Immature natural killer cell (primary cell): ENCODE results near the gene AP2M1. TPM values are rescaled to one million over a fixed set of nuclear protein-coding genes. Genes with fewer than 3 reads are reported as not detected.
A peak's percentile ranks its signal among the peaks of the same experiment; 100 is the strongest.

Source experiments
- DNase-seq, 3 donors: peaks; one replicate each; pipeline ENCODE4 v3.0.0; 2022; ENCODE audit warnings: mixed read lengths in 1 of 3
- H3K27ac Mint-ChIP-seq, 6 donors: one replicate each; pipeline ENCODE4 v1.8.0; 2020; ENCODE audit warnings: mixed read lengths in 6 of 6, mild to moderate bottlenecking in 5 of 6, inconsistent platforms in 4 of 6, moderate library complexity in 3 of 6
- H3K27me3 Mint-ChIP-seq, 3 donors: one replicate each; pipeline ENCODE4 v1.8.0; 2020 to 2021; ENCODE audit warnings: low read depth in 3 of 3, mild to moderate bottlenecking in 3 of 3, mixed read lengths in 3 of 3, moderate library complexity in 3 of 3, inconsistent platforms in 1 of 3
- H3K36me3 Mint-ChIP-seq, 3 donors: one replicate each; pipeline ENCODE4 v1.8.0; 2020; ENCODE audit warnings: mixed read lengths in 3 of 3, inconsistent platforms in 2 of 3, mild to moderate bottlenecking in 2 of 3
- H3K4me1 Mint-ChIP-seq, 2 donors: one replicate each; pipeline ENCODE4 v1.8.0; 2020; ENCODE audit warnings: inconsistent platforms in 2 of 2, mild to moderate bottlenecking in 2 of 2, mixed read lengths in 2 of 2, moderate library complexity in 1 of 2
- H3K4me3 Mint-ChIP-seq, 5 donors: one replicate each; pipeline ENCODE4 v1.8.0; 2020; ENCODE audit warnings: mild to moderate bottlenecking in 5 of 5, mixed read lengths in 5 of 5, inconsistent platforms in 3 of 5, moderate library complexity in 3 of 5
- H3K9me3 Mint-ChIP-seq, 6 donors: one replicate each; pipeline ENCODE4 v1.8.0; 2020; ENCODE audit warnings: mild to moderate bottlenecking in 6 of 6, mixed read lengths in 6 of 6, inconsistent platforms in 4 of 6, moderate library complexity in 3 of 6
- polyA plus RNA-seq, 3 donors: library from polyadenylated mRNA; unstranded; fragments of 300-500 nt; fragmentation: Illumina TruSeq; gene quantifications; one replicate each; pipeline ENCODE4 v1.2.3, GENCODE V29; 2021

The AP2M1 gene
- polyA plus RNA-seq, 3 donors from 2014 or later = 270 to 364 (median 329) TPM

DNA sequence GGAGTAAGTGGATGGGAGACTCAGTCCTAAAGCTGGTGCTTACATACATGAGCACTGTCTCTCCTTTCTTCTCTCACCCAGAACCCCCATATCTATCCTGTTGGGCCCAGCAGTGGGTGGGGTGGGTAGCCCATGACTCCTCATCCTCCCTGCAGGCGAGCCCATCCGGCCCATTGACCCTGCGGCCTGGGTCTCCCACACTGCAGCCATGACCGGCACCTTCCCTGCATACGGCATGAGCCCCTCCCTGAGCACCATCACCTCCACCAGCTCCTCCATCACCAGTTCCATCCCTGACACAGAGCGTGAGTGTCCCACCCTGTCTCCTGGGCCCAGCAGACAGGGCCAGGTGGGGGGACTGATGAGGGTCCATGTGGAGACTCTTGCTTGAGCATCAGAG is 8.0 kb upstream of the AP2M1 start:
- H3K27ac Mint-ChIP-seq = no peak overlapping the region

DNA sequence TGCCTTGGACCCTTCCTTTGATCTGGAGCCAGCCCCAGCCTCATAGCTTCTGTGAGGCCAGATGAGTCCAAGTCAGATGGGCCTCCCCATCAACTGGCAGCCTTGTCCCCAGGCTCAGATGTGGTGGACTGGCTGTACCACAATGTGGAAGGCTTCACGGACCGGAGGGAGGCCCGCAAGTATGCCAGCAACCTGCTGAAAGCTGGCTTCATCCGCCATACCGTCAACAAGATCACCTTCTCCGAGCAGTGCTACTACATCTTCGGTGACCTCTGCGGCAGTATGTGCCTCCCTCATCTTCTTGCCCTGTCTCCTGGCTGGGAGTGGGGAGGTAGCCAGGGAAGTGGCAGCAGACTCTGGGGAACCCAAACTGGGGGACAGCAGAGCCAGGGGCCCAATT is 6.9 kb upstream of the AP2M1 start:
- DNase-seq = no peak
- H3K4me3 Mint-ChIP-seq = no peak overlapping the region
- H3K27ac Mint-ChIP-seq = no peak overlapping the region
- H3K27me3 Mint-ChIP-seq = no peaks in the 10 kb centered on the region
- H3K4me1 Mint-ChIP-seq = peaks cover 0 to 9% of the 10 kb centered on the region in 2 donors
- H3K36me3 Mint-ChIP-seq = peaks cover 0 to 16% (median 16%) of the 10 kb centered on the region in 3 donors
- no peaks in the 10 kb centered on the region for H3K9me3 Mint-ChIP-seq

More for the DNA sequence above, 8.0 kb upstream of the AP2M1 start:
- H3K4me1 Mint-ChIP-seq = peaks cover 2 to 10% of the 10 kb centered on the region in 2 donors
- H3K27me3 Mint-ChIP-seq = no peaks in the 10 kb centered on the region
- no peak for DNase-seq
- H3K36me3 Mint-ChIP-seq = peaks cover 0 to 18% (median 16%) of the 10 kb centered on the region in 3 donors
- no peaks in the 10 kb centered on the region for H3K9me3 Mint-ChIP-seq
- no peak overlapping the region for H3K4me3 Mint-ChIP-seq

DNA sequence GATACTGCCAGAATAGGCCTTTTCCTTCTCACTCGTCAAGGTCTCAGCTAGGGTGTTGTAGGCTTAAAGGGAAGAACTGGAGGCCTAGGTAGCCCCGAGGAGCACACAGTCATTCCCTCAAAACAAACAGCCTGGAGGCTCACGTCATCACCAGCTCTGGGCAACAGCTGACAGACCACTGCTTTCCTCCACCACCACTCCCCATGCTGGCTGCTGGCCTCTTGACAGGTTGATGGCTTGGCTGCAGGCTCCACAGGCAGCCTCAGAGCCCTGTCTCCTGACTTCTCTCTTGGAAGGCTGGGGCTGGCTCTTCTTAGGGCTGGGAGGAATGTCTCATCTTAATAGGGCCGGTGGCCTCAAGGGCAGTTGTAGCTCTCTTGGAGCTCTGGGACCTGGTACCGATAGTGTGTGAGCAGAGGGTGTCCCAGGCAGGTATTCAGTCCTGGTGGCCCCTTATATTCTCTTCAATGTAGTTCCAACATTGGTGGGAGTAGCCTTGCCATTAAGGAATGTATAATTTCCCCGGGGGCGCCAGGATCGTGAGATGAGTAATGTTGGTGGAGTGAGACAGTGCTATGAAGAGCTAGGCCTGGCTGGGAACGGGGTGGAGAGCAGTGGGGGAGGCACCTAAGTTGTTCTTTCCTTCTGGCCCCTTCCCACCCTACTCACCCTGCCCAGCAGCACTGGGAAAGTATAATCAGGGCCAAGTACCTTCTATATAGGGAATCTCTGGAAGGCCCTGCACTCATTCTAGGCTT is 6.1 kb upstream of the AP2M1 start:
- DNase-seq = no peak
- Mint-ChIP-seq H3K27ac (no peak overlapping the region), H3K4me1 (peaks cover 0 to 11% of the 10 kb centered on the region in 2 donors), H3K4me3 (no peak overlapping the region), H3K36me3 (peaks cover 0 to 19% (median 12%) of the 10 kb centered on the region in 3 donors), H3K9me3 (no peaks in the 10 kb centered on the region), H3K27me3 (no peaks in the 10 kb centered on the region)

DNA sequence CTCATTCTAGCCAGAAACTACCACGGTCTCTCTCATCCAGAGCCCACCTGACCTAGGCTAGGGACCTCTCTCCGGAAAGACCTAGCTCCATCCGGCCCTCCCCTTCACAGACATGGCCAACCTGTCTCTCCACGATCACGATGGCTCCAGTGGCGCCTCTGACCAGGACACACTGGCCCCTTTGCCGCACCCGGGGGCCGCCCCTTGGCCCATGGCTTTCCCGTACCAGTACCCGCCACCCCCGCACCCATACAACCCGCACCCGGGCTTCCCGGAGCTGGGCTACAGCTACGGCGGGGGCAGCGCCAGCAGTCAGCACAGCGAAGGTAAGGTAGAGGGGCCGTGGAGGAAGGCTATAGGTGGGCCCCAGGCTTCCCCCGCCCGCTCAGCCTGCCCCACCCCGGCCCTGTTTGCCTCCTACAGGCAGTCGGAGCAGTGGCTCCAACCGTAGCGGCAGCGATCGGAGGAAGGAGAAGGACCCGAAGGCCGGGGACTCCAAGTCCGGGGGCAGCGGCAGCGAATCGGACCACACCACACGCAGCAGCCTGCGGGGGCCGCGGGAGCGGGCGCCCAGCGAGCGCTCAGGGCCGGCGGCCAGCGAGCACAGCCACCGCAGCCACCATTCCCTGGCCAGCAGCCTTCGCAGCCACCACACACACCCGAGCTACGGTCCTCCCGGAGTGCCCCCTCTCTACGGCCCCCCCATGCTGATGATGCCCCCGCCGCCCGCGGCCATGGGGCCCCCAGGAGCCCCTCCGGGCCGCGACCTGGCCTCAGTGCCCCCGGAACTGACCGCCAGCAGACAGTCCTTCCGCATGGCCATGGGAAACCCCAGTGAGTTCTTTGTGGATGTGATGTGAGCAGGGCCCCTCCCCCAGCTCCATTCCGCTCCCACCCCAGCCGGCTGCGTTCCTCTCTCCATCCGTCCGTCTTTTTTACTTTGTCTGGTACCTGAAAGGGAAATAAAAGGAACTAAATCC is 4.5 kb upstream of the AP2M1 start:
- Mint-ChIP-seq H3K4me1 (peaks cover 7 to 13% of the 10 kb centered on the region in 2 donors), H3K9me3 (no peaks in the 10 kb centered on the region), H3K36me3 (peaks cover 0 to 14% (median 7%) of the 10 kb centered on the region in 3 donors), H3K4me3 (no peak overlapping the region), H3K27me3 (peaks cover 0 to 5% (median 4%) of the 10 kb centered on the region in 3 donors), H3K27ac (no peak overlapping the region)
- DNase-seq = no peak

DNA sequence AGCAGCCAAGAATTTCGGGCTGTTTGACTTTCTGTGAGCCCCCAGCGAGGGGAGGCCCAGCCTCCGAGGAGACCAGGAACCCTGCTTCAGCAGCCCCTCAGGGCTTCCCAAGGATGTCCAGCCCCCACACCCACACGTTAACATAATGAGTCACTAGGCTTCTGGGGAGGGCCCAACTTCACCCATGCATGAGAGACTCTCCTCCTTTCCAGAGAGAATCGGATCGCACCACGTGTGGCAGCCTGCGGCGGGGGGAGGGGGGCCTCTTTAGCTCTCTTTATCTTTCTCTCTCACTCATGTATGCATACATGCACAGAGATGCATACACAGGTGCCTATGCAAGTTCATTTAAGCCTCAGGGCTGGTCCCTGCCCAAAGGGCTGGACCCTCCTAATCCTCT is 3.1 kb upstream of the AP2M1 start:
- no peaks in the 10 kb centered on the region for H3K9me3 Mint-ChIP-seq
- H3K4me1 Mint-ChIP-seq = peaks cover 21 to 26% of the 10 kb centered on the region in 2 donors
- H3K4me3 Mint-ChIP-seq = no peak overlapping the region
- peaks cover 0 to 14% (median 7%) of the 10 kb centered on the region in 3 donors for H3K36me3 Mint-ChIP-seq
- no peak overlapping the region for H3K27ac Mint-ChIP-seq
- no peak for DNase-seq
- H3K27me3 Mint-ChIP-seq = peaks cover 0 to 6% (median 5%) of the 10 kb centered on the region in 3 donors

DNA sequence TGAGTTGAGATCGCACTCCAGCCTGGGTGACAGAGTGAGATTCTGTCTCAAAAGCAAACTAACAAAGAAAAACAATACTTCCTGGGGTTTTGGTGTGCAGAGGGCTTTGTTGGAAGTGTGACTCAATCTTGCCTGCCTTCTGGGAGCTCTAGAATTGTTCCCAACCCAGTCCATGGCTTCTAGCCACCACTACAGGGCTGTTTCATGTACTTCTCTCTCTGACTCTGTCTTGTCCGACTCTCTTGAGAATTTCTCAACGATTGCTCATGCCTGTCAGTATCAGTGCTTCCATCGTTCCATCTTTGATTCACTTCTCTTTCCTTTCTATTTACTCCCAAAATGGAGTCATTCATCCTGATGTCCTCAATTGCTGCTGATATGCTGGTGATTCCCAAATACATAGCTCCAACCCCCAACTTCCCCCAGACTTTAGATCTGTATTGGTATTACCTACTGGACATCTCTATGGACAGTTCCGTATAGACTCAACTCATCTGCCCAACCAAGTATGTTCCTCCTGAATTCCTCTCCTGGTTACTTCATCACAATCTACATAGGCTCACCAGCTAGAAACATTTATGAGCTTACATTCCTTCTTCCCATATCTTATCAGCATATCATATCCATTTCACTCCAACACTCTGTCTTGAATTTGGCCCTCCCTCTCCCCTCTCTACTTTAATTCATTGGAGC is 1.8 kb upstream of the AP2M1 start:
- H3K27me3 Mint-ChIP-seq = peaks cover 0 to 6% (median 5%) of the 10 kb centered on the region in 3 donors
- DNase-seq = no peak
- peak overlapping the region in 2 of 6 donors; percentile 13 to 37 for H3K27ac Mint-ChIP-seq
- no peaks in the 10 kb centered on the region for H3K9me3 Mint-ChIP-seq
- peaks cover 0 to 14% (median 7%) of the 10 kb centered on the region in 3 donors for H3K36me3 Mint-ChIP-seq
- H3K4me1 Mint-ChIP-seq = peaks cover 30 to 38% of the 10 kb centered on the region in 2 donors
- H3K4me3 Mint-ChIP-seq = no peak overlapping the region

DNA sequence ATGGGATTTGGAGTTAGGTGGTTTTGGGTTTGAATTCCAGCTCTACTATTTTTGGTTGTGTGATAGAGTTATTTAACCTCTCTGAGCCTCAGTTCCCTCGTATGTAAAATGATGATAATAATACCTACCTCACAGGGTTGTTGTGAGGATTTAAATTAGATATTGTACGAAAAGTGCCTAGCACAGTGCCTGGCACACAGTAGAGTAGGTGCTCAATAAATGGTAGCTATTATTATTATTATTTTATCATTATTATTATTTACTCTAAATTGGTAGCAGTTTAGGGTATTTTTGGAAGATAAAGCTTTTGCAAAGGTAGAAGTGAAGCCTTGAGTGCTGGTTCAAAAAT is 1.3 kb upstream of the AP2M1 start:
- H3K27me3 Mint-ChIP-seq = peaks cover 0 to 6% (median 5%) of the 10 kb centered on the region in 3 donors
- H3K36me3 Mint-ChIP-seq = peaks cover 0 to 18% (median 7%) of the 10 kb centered on the region in 3 donors
- no peak for DNase-seq
- no peak overlapping the region for H3K4me3 Mint-ChIP-seq
- peaks cover 34 to 43% of the 10 kb centered on the region in 2 donors for H3K4me1 Mint-ChIP-seq
- H3K27ac Mint-ChIP-seq = no peak overlapping the region
- H3K9me3 Mint-ChIP-seq = no peaks in the 10 kb centered on the region

DNA sequence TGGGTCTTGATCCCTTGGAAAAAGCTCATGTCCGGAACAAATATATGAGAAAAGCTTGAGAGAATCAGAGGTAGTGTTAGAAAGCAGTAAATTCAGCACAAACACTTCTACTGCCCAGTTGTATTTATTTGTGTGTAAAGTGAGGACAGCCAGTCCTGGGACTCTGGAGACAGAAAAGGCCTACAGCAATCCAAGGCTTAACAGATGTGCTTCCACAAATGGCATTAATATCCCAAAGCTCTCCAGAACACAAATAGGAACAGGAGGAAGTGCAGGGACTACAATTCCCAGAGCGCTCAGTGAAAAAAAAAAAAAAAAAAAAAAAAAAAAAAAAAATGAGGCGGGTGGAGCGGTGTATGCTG is 390 bp upstream of the AP2M1 start:
- Mint-ChIP-seq H3K4me1 (peaks cover 37 to 53% of the 10 kb centered on the region in 2 donors), H3K36me3 (peaks cover 0 to 17% (median 7%) of the 10 kb centered on the region in 3 donors), H3K27ac (peak overlapping the region; percentile 55 to 89 (median 79)), H3K4me3 (peak overlapping the region; percentile 89 to 95 (median 90)), H3K27me3 (peaks cover 0 to 6% (median 5%) of the 10 kb centered on the region in 3 donors), H3K9me3 (no peaks in the 10 kb centered on the region)
- DNase-seq = no peak

DNA sequence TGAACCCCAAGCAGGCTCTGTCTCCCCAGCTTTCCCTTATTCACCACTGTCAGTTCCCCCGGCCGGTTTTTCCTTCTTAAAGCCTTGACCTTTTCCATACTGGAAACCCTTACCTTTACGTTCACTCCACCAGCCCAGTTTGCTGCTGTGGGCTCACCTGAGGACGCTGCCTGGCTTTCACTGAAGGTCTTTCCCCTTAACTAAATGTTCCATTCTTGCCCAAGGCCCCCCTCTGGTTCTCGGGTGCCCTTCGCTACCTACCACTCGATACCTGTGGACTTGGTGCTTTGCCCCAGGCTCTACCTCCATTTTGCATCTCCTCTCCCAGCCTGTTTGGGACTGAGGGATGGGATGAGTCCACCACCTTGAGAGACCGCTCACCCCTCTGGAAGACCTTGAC is 851 bp downstream of the AP2M1 start:
- Mint-ChIP-seq H3K4me1 (peaks cover 37 to 53% of the 10 kb centered on the region in 2 donors), H3K9me3 (no peaks in the 10 kb centered on the region), H3K4me3 (peak overlapping the region; percentile 90 to 95 (median 92)), H3K27me3 (peaks cover 0 to 6% (median 5%) of the 10 kb centered on the region in 3 donors), H3K27ac (peak overlapping the region; percentile 50 to 91 (median 79)), H3K36me3 (peaks cover 0 to 26% (median 7%) of the 10 kb centered on the region in 3 donors)
- DNase-seq = no peak

DNA sequence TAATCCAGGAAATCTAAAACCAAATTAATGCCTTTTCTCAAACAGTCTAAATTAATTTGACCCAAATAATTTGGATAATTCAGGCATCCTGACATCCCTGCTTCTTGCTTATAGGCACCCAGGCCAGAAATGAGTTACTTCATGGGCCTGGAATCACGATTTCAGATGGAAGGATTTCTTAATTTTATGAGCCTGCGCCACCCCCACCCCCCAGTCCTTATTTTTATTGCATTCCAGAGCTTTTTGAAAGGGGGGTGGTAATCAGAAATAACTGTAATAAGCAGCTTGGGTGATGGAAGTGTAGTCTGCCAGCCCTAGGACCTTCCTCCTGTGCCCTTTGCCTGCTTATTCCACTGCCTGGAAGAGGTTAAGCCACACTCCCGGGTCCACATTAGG is 1.3 kb downstream of the AP2M1 start:
- DNase-seq = no peak
- peak overlapping the region; percentile 90 to 95 (median 92) for H3K4me3 Mint-ChIP-seq
- peaks cover 0 to 6% (median 5%) of the 10 kb centered on the region in 3 donors for H3K27me3 Mint-ChIP-seq
- H3K36me3 Mint-ChIP-seq = peaks cover 3 to 29% (median 5%) of the 10 kb centered on the region in 3 donors
- peak overlapping the region in 5 of 6 donors; percentile 50 to 91 (median 83) for H3K27ac Mint-ChIP-seq
- no peaks in the 10 kb centered on the region for H3K9me3 Mint-ChIP-seq
- H3K4me1 Mint-ChIP-seq = peaks cover 37 to 53% of the 10 kb centered on the region in 2 donors

DNA sequence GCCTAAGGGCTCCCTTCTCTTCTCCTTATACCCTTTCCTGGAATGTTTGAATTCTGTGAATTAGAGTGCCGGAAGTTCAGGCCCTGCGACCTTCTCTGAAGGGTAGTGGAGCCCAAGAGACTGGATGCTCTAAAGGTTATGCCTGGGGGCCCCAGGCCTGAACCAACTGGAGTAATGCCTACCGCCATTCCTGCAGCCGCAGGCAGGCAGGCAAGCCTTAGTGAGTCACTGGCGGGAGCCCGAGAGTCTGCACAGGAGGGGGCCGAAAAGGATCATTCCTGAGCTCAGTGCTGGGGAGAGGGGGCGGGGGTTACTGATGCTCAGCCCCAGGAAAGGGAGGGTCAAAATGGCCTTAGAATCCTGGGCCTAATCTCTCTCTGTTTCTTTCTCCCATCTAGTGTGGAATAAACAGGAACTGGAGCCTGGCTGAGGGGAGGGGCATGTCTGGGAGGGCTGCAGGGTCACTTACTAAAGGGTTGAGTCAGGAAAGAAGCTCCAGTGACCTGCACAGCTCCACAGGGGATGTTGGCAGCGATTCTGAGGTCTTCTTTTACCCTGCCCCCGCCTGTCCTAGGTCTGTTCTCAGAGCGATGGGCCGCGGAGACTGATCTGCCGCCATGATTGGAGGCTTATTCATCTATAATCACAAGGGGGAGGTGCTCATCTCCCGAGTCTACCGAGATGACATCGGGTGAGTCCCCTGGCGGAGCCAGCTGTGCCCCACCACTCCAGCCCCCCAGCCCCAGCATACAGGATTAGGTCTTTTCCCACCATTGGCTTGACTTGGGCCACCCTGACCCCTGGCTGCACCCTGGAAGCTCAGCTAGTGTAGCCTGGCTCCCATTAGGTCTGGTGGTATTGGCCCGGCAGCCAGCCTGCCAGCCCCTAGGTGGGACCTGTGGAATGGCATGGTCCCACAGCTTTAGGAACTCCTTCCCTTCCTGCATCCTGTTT is 2.0 kb downstream of the AP2M1 start:
- Mint-ChIP-seq H3K4me3 (peak overlapping the region; percentile 49 to 95 (median 90)), H3K36me3 (peaks cover 0 to 29% (median 7%) of the 10 kb centered on the region in 3 donors), H3K4me1 (peaks cover 37 to 53% of the 10 kb centered on the region in 2 donors), H3K27ac (no peak overlapping the region), H3K27me3 (peaks cover 0 to 6% (median 5%) of the 10 kb centered on the region in 3 donors), H3K9me3 (no peaks in the 10 kb centered on the region)
- DNase-seq = no peak

DNA sequence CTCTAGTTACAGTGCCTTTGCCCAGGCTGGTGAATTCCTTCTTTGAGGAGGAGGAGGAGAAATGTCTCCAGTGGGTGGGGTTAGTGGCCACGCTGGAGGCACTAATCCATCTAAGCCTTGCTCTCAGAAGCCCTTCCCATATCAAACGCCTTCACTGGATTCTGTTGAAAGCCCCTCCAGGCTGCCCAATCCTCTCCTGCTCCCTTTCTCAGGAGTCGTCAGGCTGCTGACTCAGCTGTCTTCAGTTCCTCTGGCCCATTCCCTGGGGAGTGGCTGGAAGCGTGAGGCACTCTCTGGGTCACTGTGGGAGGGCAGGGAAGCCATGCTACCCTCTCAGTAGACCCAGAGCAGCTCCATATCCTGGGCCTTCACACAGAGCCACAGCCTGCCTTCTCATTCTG is 2.7 kb downstream of the AP2M1 start:
- H3K36me3 Mint-ChIP-seq = peaks cover 0 to 33% (median 10%) of the 10 kb centered on the region in 3 donors
- H3K9me3 Mint-ChIP-seq = no peaks in the 10 kb centered on the region
- no peak overlapping the region for H3K27ac Mint-ChIP-seq
- H3K4me3 Mint-ChIP-seq = peak overlapping the region in 2 of 5 donors; percentile 7 to 95
- DNase-seq = no peak
- peaks cover 37 to 53% of the 10 kb centered on the region in 2 donors for H3K4me1 Mint-ChIP-seq
- peaks cover 0 to 6% (median 5%) of the 10 kb centered on the region in 3 donors for H3K27me3 Mint-ChIP-seq
